T-helper 2 cell (primary cell): ENCODE measurements around the gene TFEC.
"Not testable (repeated sequence)": the region's sequence is repeated elsewhere in the genome, so short reads cannot be mapped to it uniquely, and the experiment has no call there.

ENCODE experiments used
- DNase-seq, 5 experiments: peaks; one replicate each; pipeline versions ENCODE4 v3.0.0 to v3.0.0-alpha.2; 2012 to 2022

TFEC gene

GRCh38 chr7:115988401-115988800 lies 42.2 kb downstream of the TFEC start:
- DNase-seq, result no peak

- DNase-seq, result no peak
Measured at GRCh38 chr7:115987486-115987885, 43.1 kb downstream of the TFEC start.

- DNase-seq, result no peak
Measured at GRCh38 chr7:115984105-115984504, 46.5 kb downstream of the TFEC start.

DNA sequence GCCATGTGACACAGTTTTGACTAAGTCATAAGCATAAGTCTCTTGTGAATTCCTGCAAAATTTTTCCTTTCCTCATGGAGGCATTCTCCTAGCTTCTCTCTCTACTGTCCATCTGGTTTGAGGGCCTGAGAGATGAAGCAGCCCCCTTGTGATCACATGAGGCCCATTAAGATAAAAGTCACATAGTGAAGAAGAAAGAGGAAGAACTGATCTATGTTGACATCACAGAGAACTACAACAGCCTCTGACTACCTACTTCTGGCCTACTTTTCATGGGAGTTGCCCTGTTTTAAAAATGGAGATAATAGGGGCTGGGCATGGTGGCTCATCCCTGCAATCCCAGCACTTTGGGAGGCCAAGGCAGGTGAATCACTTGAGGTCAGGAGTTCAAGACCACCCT lies 50.4 kb downstream of the TFEC start:
- DNase-seq, result no peak

- DNase-seq, result no peak
Measured at GRCh38 chr7:115976651-115977050, 53.9 kb downstream of the TFEC start.

- no peak for DNase-seq
Measured at GRCh38 chr7:115975766-115976165, 54.8 kb downstream of the TFEC start.

- no peak for DNase-seq
Measured at GRCh38 chr7:115973406-115973805, 57.2 kb downstream of the TFEC start.

- no peak for DNase-seq
Measured at GRCh38 chr7:115971506-115971905, 59.1 kb downstream of the TFEC start.

GRCh38 chr7:115968596-115968995 lies 62.0 kb downstream of the TFEC start:
- no peak for DNase-seq

DNA sequence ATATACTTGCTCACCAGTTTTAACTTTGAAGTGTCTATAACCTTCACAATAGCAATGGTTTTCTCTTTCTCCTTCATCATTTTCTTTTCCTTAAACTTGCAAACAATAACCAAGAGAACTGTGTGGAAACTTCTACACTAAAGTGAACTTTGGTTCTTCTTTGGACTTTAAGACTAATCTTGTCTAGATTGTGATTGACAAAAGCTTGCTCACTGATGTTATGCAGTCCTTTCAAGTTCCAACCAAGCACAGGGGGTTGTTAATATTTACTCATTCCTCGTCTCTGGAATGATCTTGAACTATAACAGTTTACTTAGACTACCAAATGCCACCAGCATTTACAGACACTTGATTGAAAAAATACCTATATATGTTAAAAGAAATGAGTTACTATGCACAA lies 62.4 kb downstream of the TFEC start:
- no peak for DNase-seq

DNA sequence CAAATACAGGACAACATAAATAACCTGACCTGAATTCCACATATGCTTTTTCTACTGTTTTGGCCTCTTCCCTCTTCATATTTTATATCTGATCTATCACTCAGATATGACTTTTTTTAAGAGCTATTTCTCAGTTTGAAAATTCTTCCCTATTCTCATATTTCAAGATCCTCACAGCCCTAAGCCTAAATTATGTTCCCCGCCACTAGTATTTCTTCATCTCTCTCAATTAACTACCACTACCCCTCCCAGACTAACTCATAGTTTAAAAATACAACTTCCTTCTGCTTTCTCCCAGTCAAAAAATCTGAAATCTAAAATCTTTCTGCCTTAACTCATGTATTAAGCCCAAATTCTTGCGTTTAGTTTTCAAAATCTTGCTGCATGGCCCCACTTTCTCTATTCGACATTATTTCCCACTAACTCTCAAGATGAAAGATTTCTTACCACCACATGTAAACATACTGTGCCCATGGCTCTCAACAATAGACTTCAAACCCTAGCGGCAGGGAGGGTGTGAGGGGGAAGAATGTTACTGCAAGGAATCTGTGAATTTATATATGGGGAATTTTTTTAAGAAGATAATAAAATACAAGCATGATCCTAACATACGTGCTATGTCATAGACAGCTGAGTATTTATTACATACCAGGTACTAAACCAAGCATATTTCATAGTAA lies 64.6 kb downstream of the TFEC start:
- no peak for DNase-seq

DNA sequence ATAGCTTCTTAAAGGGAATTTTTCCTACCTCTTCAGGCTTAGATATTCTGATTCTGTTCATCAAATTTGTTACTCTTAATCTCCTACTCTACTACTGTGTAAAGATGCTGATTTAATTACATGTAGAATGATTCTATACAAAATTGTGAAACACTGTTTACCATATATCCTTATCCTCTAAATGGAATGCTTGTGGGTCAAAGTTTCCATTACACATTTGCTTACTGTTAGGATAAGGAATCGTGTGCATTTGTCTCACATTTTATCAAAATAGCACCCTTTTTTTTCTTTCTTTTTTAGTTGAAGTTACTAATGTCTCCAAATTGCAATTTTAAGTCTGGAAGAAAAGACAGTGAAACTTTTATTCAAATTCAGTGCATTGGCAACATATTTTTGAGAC lies 65.3 kb downstream of the TFEC start:
- DNase-seq, result no peak

DNA sequence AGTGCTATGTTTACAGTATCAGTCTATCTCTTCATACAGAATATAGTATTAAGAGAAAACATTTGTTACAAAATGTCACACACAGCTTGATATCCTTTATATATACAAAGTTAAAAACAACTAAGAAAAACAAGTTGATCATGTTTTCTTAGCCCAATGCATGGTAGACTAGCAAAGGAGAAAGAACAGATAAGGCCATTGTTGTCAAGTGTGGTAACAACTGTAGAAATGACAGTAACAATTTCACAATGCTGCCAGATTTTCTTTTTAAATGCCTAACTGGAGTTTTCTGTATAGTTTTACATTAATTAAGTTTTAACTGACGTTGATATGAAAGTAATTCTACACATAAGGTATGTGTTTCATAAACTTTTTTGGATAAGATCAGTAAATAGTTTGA lies 65.8 kb downstream of the TFEC start:
- DNase-seq, result no peak

- no peak for DNase-seq
Measured at GRCh38 chr7:115962340-115962739, 68.2 kb downstream of the TFEC start.

- DNase-seq, result no peak
Measured at GRCh38 chr7:115953592-115954255, 76.8 kb downstream of the TFEC start.

GRCh38 chr7:115952832-115953231 lies 77.7 kb downstream of the TFEC start:
- DNase-seq, result no peak

GRCh38 chr7:115951547-115951946 lies 79.0 kb downstream of the TFEC start:
- no peak for DNase-seq

DNA sequence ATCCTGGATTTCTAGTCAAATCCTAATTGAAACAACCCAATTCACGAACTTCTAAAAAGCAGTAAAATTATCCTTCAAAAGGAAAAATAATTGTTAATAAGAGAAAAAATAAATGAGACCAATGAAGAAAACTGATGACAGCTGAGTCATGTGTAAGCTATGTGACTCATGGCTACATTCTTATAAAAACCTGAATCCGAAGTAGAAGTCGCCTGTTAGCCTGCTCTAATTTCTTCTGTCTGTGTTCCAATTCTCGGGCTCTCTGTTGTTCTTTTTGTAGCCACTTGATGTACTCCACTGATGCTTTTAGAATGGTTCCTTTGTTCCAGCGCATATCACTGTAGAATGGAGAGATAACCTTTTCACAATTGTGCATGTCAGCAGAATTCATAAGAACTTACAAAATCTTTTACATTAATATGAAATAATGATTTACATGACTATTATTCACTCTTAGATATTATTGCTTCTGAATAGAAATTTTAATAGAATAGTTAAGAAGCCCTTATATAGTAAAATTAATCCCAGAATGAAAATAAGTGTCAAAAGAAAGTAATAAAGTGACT lies 88.8 kb downstream of the TFEC start:
- DNase-seq, result no peak

DNA sequence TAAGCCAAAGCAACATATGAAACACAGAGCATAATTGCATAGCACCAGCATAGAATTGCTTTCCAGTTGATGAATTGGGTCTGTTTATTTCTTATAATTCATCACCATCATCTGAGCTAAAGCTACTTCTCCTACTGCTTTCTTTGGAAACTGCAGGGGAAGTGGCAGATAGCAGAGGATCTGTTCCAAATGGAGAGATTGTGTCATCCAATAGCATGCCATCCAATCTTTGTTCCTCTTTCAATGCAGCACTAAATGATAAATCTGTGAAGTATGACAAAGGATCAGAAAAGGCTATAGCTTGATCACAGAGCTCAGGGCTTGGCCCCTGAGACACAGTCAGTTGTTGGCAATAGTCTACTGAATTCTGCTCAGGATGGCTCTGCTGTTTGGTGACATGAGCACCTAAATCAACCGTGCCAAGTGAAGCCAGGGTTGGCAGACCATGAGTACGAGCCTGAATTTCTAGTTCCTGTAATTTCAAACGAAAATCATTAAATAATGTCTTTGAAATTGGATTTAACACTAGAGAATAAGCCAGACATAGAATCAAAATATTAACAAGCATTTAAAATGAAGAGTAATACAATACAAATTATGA lies 90.0 kb downstream of the TFEC start:
- no peak for DNase-seq

GRCh38 chr7:115937960-115938359 lies 92.6 kb downstream of the TFEC start:
- no peak for DNase-seq

DNA sequence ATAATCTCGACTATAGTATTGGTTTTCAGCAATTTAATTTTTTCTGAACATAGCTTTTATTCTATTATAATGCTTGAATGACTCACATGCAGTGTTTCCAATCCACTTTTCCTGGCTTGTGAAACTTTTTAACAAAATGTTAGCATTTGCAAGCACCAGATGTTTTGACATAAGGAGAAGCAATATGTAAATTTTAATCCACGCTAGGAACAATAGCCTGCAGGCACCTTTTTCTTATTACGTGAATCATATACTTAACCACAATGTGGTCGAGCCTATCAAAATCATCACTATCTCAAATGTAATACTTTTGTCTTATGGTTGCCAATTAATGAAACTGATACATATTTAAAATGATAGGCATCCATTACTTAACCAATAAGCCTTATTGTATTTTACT lies 97.1 kb downstream of the TFEC start:
- DNase-seq, result no peak

- DNase-seq, result no peak
Measured at GRCh38 chr7:115932880-115933279, 97.7 kb downstream of the TFEC start.

- DNase-seq, result not testable (repeated sequence)
Measured at GRCh38 chr7:115930184-115930583, 100.4 kb downstream of the TFEC start.

GRCh38 chr7:115929736-115930135 lies 100.8 kb downstream of the TFEC start:
- DNase-seq, result not testable (repeated sequence)
